DOHH2 (cell line): ENCODE measurements around the gene PRX.

ENCODE experiments used
- H3F3A ChIP-seq: fragments of 200-600 bp; sonication (generic), shearing (Covaris generic); 2 replicates; pipeline ENCODE4 v1.6.0; 2016; ENCODE audit warnings: antibody characterized with exemption, mild to moderate bottlenecking; ENCODE audit not compliant: control insufficient read depth, insufficient read depth
- H3K27ac ChIP-seq: fragments of 200-600 bp; sonication (generic); 2 replicates; pipeline ENCODE4 v1.5.1; 2014; ENCODE audit warnings: low read depth, mild to moderate bottlenecking, low read length, moderate library complexity
- H3K27me3 ChIP-seq: fragments of 200-600 bp; sonication (generic); 2 replicates; pipeline ENCODE4 v1.6.1; 2014; ENCODE audit warnings: mild to moderate bottlenecking, low read length, mixed read lengths; ENCODE audit not compliant: control insufficient read depth
- H3K36me3 ChIP-seq: fragments of 200-600 bp; sonication (generic); 2 replicates; pipeline ENCODE4 v1.6.1; 2014; ENCODE audit warnings: mild to moderate bottlenecking, low read length, moderate library complexity, mixed read lengths; ENCODE audit not compliant: control insufficient read depth
- H3K4me1 ChIP-seq: fragments of 200-600 bp; sonication (generic); 2 replicates; pipeline ENCODE4 v1.6.1; 2014; ENCODE audit warnings: mild to moderate bottlenecking, low read length, mixed read lengths; ENCODE audit not compliant: control insufficient read depth
- H3K4me2 ChIP-seq: fragments of 200-600 bp; sonication (generic); 2 replicates; pipeline ENCODE4 v1.6.0; 2014; ENCODE audit warnings: mild to moderate bottlenecking, low read length, moderate library complexity
- H3K4me3 ChIP-seq: fragments of 200-600 bp; sonication (generic); 2 replicates; pipeline ENCODE4 v1.5.1; 2014; ENCODE audit warnings: mild to moderate bottlenecking, low read length, mixed read lengths
- H3K79me2 ChIP-seq: fragments of 200-600 bp; sonication (generic); 2 replicates; pipeline ENCODE4 v1.6.1; 2014; ENCODE audit warnings: mild to moderate bottlenecking, low read length, mixed read lengths; ENCODE audit not compliant: control insufficient read depth
- H3K9me2 ChIP-seq: fragments of 200-600 bp; sonication (generic); replicated peaks from 2 replicates; pipeline ENCODE4 v1.6.1; 2014; ENCODE audit warnings: mild to moderate bottlenecking, low read length, mixed read lengths; ENCODE audit not compliant: control insufficient read depth
- H3K9me3 ChIP-seq: fragments of 200-600 bp; sonication (generic); 2 replicates; pipeline ENCODE4 v1.6.1; 2014; ENCODE audit warnings: antibody characterized with exemption, low read length, mixed read lengths; ENCODE audit not compliant: control insufficient read depth, insufficient read depth
- H4K20me1 ChIP-seq: fragments of 200-600 bp; sonication (generic); 2 replicates; pipeline ENCODE4 v1.6.0; 2014; ENCODE audit warnings: low read depth, mild to moderate bottlenecking, antibody characterized with exemption, low read length, moderate library complexity; ENCODE audit not compliant: control insufficient read depth, insufficient read depth
- CTCF ChIP-seq: fragments of 200-600 bp; sonication (generic); IDR thresholded peaks from one replicate; pipeline ENCODE4 v1.5.1; 2014; ENCODE audit warnings: antibody characterized with exemption, mild to moderate bottlenecking, low read depth, low read length; ENCODE audit not compliant: poor library complexity, severe bottlenecking
- EZH2phosphoT487 ChIP-seq: fragments of 200-600 bp; sonication (generic); IDR thresholded peaks from 2 replicates; pipeline ENCODE4 v1.6.1; 2017; ENCODE audit warnings: borderline replicate concordance, mild to moderate bottlenecking, antibody characterized with exemption, low read length, moderate library complexity, mixed read lengths

The PRX gene

GRCh38 chr19:40416918-40417642 is 3.9 kb upstream of the PRX start:
- Histone ChIP-seq H4K20me1 (no peaks in the 10 kb centered on the region), H3K36me3 (no peaks in the 10 kb centered on the region; the same call in 1 of the 2 replicates), H3K79me2 (no peaks in the 10 kb centered on the region), H3K27ac (peak overlapping the region; percentile 44), H3K4me1 (peaks cover 54% of the 10 kb centered on the region), H3K9me3 (no peaks in the 10 kb centered on the region), H3K27me3 (no peaks in the 10 kb centered on the region), H3K4me3 (peak overlapping the region; percentile 21), H3F3A (peaks cover 2% of the 10 kb centered on the region; the same call in 1 of the 2 replicates), H3K4me2 (peak overlapping the region; percentile 54), H3K9me2 (no peaks in the 10 kb centered on the region)
- TF ChIP-seq EZH2phosphoT487 (no peak), CTCF (no peak)

- Histone ChIP-seq H3K9me3 (no peaks in the 10 kb centered on the region), H3K79me2 (no peaks in the 10 kb centered on the region), H3K4me2 (no peak overlapping the region), H4K20me1 (no peaks in the 10 kb centered on the region), H3F3A (peaks cover 5% of the 10 kb centered on the region; the same call in 1 of the 2 replicates), H3K4me3 (no peak overlapping the region), H3K36me3 (no peaks in the 10 kb centered on the region), H3K4me1 (peaks cover 58% of the 10 kb centered on the region), H3K27me3 (no peaks in the 10 kb centered on the region), H3K27ac (no peak overlapping the region), H3K9me2 (no peaks in the 10 kb centered on the region)
- TF ChIP-seq EZH2phosphoT487, result no peak
- no peak for TF ChIP-seq CTCF
These were observed 2.6 kb upstream of the PRX start for GRCh38 chr19:40415768-40416167.

GRCh38 chr19:40414542-40415535 is 1.7 kb upstream of the PRX start:
- Histone ChIP-seq H3K27ac (no peak overlapping the region), H3K27me3 (no peaks in the 10 kb centered on the region), H3K9me2 (no peaks in the 10 kb centered on the region), H3K4me1 (peaks cover 67% of the 10 kb centered on the region), H3K9me3 (no peaks in the 10 kb centered on the region), H3K4me3 (no peak overlapping the region), H3F3A (peaks cover 10% of the 10 kb centered on the region), H3K79me2 (no peaks in the 10 kb centered on the region), H3K4me2 (no peak overlapping the region), H3K36me3 (no peaks in the 10 kb centered on the region), H4K20me1 (no peaks in the 10 kb centered on the region)
- TF ChIP-seq CTCF (no peak), EZH2phosphoT487 (no peak)
